ENCODE results near the gene ZNF697. TPM values are rescaled to one million over a fixed set of nuclear protein-coding genes. Genes with fewer than 3 reads are reported as not detected.

Gene ZNF697
- total and polyA plus RNA-seq, 7 donors: 1.3 to 4.9 (median 2.9) TPM

DNA sequence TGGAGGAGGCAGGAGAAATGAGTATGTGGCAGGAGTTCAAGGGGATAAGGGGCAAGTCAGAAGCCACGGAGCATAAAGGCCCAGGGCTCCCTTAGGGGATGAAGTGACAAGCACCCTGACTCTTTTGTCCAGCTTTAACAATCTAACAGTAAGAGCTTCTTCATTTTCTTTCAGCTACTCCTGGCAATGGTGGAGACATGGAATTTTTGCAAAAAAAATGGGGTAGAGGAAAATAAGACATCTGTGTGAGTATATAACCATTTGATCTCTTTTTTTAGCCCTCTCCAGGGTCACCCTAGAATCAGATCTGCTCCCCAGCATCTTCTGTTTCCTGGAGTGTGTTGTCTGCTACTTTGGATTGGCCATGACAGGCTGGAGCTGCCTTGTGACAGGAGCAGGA is 47.1 kb downstream of the ZNF697 start:
- H3K4me3 ChIP-seq: no peak overlapping the region
- DNase-seq: no peak
- no peak overlapping the region for H3K27ac ChIP-seq
- H3K4me1 ChIP-seq: no peaks in the 10 kb centered on the region
- 44 to 78% (median 56%) methylated on average over 1 of the region's 1 CpG for WGBS, 3 donors
- H3K9me3 ChIP-seq: no peaks in the 10 kb centered on the region
- no peaks in the 10 kb centered on the region for H3K36me3 ChIP-seq (ENCODE audit: insufficient read depth in 1 of 2, low read depth in 1 of 2)
- ATAC-seq: no peak
- TF ChIP-seq, protein P1, sequence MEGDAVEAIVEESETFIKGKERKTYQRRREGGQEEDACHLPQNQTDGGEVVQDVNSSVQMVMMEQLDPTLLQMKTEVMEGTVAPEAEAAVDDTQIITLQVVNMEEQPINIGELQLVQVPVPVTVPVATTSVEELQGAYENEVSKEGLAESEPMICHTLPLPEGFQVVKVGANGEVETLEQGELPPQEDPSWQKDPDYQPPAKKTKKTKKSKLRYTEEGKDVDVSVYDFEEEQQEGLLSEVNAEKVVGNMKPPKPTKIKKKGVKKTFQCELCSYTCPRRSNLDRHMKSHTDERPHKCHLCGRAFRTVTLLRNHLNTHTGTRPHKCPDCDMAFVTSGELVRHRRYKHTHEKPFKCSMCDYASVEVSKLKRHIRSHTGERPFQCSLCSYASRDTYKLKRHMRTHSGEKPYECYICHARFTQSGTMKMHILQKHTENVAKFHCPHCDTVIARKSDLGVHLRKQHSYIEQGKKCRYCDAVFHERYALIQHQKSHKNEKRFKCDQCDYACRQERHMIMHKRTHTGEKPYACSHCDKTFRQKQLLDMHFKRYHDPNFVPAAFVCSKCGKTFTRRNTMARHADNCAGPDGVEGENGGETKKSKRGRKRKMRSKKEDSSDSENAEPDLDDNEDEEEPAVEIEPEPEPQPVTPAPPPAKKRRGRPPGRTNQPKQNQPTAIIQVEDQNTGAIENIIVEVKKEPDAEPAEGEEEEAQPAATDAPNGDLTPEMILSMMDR (IDR thresholded peaks at IDR 0.05): no peak
- no peaks in the 10 kb centered on the region for H3K27me3 ChIP-seq (ENCODE audit: insufficient read depth in 3 of 3, low read length in 2 of 3)
- intact Hi-C loops (cut with DNase I): no loop called here

DNA sequence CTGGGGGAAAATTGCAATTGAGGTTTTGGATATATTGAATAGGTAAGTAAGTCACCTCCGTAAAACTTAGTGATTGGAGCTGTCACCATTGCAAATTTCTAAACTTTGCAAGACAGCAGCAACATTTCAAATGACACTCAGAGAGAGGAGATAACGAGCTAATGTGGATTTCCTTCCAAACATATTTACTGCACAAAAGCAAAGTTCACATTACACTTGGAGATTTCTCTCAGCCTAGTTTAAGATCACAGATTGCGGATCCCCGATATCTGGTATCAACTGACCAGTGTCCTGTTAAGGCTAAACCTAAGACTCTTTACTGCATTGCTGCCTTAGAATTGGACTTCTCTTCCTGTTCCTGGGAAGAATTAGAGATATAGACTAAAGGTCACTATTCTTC is 47.5 kb downstream of the ZNF697 start:
- TF ChIP-seq, protein P1 (IDR thresholded peaks at IDR 0.05): no peak
- DNase-seq: no peak
- Histone ChIP-seq H3K4me3 (no peak overlapping the region), H3K27ac (no peak overlapping the region), H3K4me1 (no peaks in the 10 kb centered on the region), H3K27me3 (ENCODE audit: insufficient read depth in 3 of 3, low read length in 2 of 3) (no peaks in the 10 kb centered on the region), H3K36me3 (ENCODE audit: insufficient read depth in 1 of 2, low read depth in 1 of 2) (no peaks in the 10 kb centered on the region), H3K9me3 (no peaks in the 10 kb centered on the region)
- no peak for ATAC-seq
- WGBS, 3 donors: 95 to 98% (median 95%) methylated on average over 4 of the region's 4 CpGs
- intact Hi-C loops (cut with DNase I): no loop called here

DNA sequence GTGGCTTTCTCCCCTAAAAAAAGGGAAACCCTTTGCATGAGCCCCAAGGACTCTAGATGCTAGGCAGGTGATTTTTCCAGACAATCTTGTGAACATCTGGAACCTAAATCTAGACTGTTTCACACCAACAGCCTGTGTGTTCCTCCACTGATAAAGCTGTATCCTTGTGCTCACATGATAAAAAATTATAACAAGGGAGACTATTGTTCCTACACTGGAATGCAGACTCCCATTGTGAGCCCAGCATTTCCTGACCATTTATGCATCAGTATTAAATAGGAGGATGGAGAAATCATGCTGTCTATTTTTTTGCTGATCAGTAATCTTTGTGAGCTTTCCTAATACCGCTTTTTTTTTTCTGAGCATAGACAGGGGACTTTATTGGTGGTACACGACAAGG is 52.5 kb downstream of the ZNF697 start:
- DNase-seq (no peak), ATAC-seq (no peak)
- no peaks in the 10 kb centered on the region for H3K9me3 ChIP-seq
- H3K27me3 ChIP-seq (ENCODE audit: insufficient read depth in 3 of 3, low read length in 2 of 3): no peaks in the 10 kb centered on the region
- H3K27ac ChIP-seq: no peak overlapping the region
- H3K4me3 ChIP-seq: no peak overlapping the region
- no peaks in the 10 kb centered on the region for H3K36me3 ChIP-seq (ENCODE audit: insufficient read depth in 1 of 2, low read depth in 1 of 2)
- TF ChIP-seq, protein P1 (IDR thresholded peaks at IDR 0.05): no peak
- WGBS, 3 donors: 77 to 85% (median 80%) methylated on average over 2 of the region's 2 CpGs
- H3K4me1 ChIP-seq: no peaks in the 10 kb centered on the region
- intact Hi-C loops (cut with DNase I): no loop called here

DNA sequence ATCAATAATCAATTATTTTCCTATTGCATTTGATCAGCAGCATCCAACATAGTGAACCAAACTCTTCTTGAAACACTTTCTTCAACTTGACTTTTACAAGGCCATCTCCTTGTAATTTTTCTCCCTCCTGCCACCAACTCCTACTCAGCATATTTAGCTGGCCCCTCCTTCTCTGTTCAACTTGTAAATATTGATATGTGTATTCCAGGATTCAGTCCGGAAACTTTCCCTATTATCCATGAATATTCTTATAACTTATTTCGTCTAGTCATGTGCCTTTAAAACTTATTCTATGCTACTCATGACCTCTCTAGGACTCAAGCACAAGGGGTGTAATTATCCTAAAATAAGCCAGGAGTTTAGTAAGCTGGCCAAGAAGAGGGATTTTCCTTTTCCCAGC is 52.9 kb downstream of the ZNF697 start:
- Histone ChIP-seq H3K9me3 (no peaks in the 10 kb centered on the region), H3K4me3 (no peak overlapping the region), H3K27me3 (ENCODE audit: insufficient read depth in 3 of 3, low read length in 2 of 3) (no peaks in the 10 kb centered on the region), H3K36me3 (ENCODE audit: insufficient read depth in 1 of 2, low read depth in 1 of 2) (no peaks in the 10 kb centered on the region), H3K27ac (no peak overlapping the region), H3K4me1 (no peaks in the 10 kb centered on the region)
- no peak for ATAC-seq
- TF ChIP-seq, protein P1 (IDR thresholded peaks at IDR 0.05): no peak
- intact Hi-C loops (cut with DNase I): no loop called here
- WGBS, 3 donors: 85 to 90% (median 90%) methylated on average over 2 of the region's 2 CpGs
- no peak for DNase-seq

DNA sequence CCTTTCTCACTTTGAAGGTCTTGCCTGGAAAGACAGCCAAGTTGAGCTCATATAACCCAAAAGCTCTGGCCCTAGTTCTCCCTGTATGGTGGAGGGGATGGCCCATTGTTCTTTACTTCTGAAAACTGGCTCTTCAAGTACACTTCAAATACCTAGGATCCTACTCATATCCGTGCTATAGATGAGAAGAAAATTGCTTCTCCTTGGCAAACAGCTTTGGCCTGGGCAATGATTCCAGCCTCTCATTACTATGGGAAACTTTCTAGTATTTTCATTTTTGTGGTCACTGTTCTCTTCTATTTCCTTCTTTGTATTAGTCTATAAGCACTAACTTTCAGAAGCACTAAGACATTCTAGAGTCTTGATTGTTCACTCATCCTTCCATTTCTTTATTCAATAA is 53.7 kb downstream of the ZNF697 start:
- WGBS, 3 donors: 74 to 86% (median 83%) methylated on average over 1 of the region's 1 CpG
- Histone ChIP-seq H3K27ac (no peak overlapping the region), H3K27me3 (ENCODE audit: insufficient read depth in 3 of 3, low read length in 2 of 3) (no peaks in the 10 kb centered on the region)

More for the DNA sequence above, 53.7 kb downstream of the ZNF697 start:
- DNase-seq (no peak), ATAC-seq (no peak)
- Histone ChIP-seq H3K9me3 (no peaks in the 10 kb centered on the region), H3K4me3 (no peak overlapping the region), H3K36me3 (ENCODE audit: insufficient read depth in 1 of 2, low read depth in 1 of 2) (no peaks in the 10 kb centered on the region), H3K4me1 (no peaks in the 10 kb centered on the region)
- intact Hi-C loops (cut with DNase I): no loop called here
- TF ChIP-seq, protein P1 (IDR thresholded peaks at IDR 0.05): no peak
